ENCODE data around the gene AMPD2. TPM values are rescaled to one million over a fixed set of nuclear protein-coding genes. Genes with fewer than 3 reads are reported as not detected.

The AMPD2 gene
- total RNA-seq, 1 experiment from 2014 or later = 69.9 TPM

- Histone ChIP-seq H3K4me1 (ENCODE audit: control insufficient read depth in 1 of 2, insufficient read depth in 2 of 2, low read length in 2 of 2) (peaks cover 2 to 20% of the 10 kb centered on the region in 2 experiments), H3K27me3 (ENCODE audit: insufficient read depth, low read length) (no peaks in the 10 kb centered on the region), H3K4me2 (ENCODE audit: low read length) (no peak overlapping the region), H3K36me3 (ENCODE audit: control insufficient read depth in 1 of 2, insufficient read depth in 2 of 2, low read length in 2 of 2) (no peaks in the 10 kb centered on the region), H3K4me3 (replicated peaks in 1 of 2; ENCODE audit: low read depth in 1 of 2, low read length in 2 of 2) (no peak overlapping the region), H3K9me2 (ENCODE audit: insufficient read depth) (no peaks in the 10 kb centered on the region), H4K20me1 (ENCODE audit: insufficient read depth) (no peaks in the 10 kb centered on the region), H3K9me3 (ENCODE audit: control insufficient read depth in 1 of 2, insufficient read depth in 1 of 2, low read depth in 1 of 2, low read length in 2 of 2) (no peaks in the 10 kb centered on the region), H3K27ac (ENCODE audit: low read depth, low read length) (no peak overlapping the region), H3K9ac (ENCODE audit: low read length) (no peak overlapping the region), H2AFZ (ENCODE audit: low read depth, low read length, poor library complexity, severe bottlenecking) (no peak overlapping the region), H3K79me2 (ENCODE audit: insufficient read depth, low read length) (no peaks in the 10 kb centered on the region)
- intact Hi-C loops (cut with micrococcal nuclease) = no loop called here
- ATAC-seq = no peak
- TF ChIP-seq ZFX (IDR thresholded peaks at IDR 0.05) = no peak
- TF ChIP-seq, protein P1, sequence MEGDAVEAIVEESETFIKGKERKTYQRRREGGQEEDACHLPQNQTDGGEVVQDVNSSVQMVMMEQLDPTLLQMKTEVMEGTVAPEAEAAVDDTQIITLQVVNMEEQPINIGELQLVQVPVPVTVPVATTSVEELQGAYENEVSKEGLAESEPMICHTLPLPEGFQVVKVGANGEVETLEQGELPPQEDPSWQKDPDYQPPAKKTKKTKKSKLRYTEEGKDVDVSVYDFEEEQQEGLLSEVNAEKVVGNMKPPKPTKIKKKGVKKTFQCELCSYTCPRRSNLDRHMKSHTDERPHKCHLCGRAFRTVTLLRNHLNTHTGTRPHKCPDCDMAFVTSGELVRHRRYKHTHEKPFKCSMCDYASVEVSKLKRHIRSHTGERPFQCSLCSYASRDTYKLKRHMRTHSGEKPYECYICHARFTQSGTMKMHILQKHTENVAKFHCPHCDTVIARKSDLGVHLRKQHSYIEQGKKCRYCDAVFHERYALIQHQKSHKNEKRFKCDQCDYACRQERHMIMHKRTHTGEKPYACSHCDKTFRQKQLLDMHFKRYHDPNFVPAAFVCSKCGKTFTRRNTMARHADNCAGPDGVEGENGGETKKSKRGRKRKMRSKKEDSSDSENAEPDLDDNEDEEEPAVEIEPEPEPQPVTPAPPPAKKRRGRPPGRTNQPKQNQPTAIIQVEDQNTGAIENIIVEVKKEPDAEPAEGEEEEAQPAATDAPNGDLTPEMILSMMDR (IDR thresholded peaks at IDR 0.05 in 2 of 3, conservative IDR thresholded peaks at IDR 0.05 in 1 of 3; ENCODE audit: borderline replicate concordance in 1 of 3, insufficient read depth in 1 of 3, low read depth in 2 of 3, low read length in 2 of 3) = no peak
- no peak for TF ChIP-seq EZH2phosphoT487 (IDR thresholded peaks at IDR 0.05; ENCODE audit: borderline replicate concordance)
- TF ChIP-seq SIN3A (IDR thresholded peaks at IDR 0.05; ENCODE audit: low read depth) = no peak
- TF ChIP-seq EZH2 (IDR thresholded peaks at IDR 0.05) = no peak
- no peak for TF ChIP-seq FOSL1 (IDR thresholded peaks at IDR 0.05; ENCODE audit: low read depth)
- no peak for TF ChIP-seq CEBPB (IDR thresholded peaks at IDR 0.05; ENCODE audit: low read depth)
- TF ChIP-seq ZNF274 (IDR thresholded peaks at IDR 0.05; ENCODE audit: low read depth, low read length) = no peak
- TF ChIP-seq TCF7L2 (IDR thresholded peaks at IDR 0.05; ENCODE audit: borderline replicate concordance, extremely low read depth, insufficient read depth, insufficient read length) = no peak
- TF ChIP-seq ELF1 (IDR thresholded peaks at IDR 0.05; ENCODE audit: borderline replicate concordance, low read depth) = no peak
- no peak for TF ChIP-seq SRF (IDR thresholded peaks at IDR 0.05; ENCODE audit: low read depth)
- TF ChIP-seq JUND (IDR thresholded peaks at IDR 0.05) = no peak
- TF ChIP-seq RAD21 (IDR thresholded peaks at IDR 0.05; ENCODE audit: low read depth) = no peak
- no peak for TF ChIP-seq EGR1 (IDR thresholded peaks at IDR 0.05; ENCODE audit: low read depth)
- no peak for TF ChIP-seq CBX3 (IDR thresholded peaks at IDR 0.05; ENCODE audit: low read depth)
- no peak for TF ChIP-seq POLR2AphosphoS5 (IDR thresholded peaks at IDR 0.05; ENCODE audit: low read depth, low read length)
- TF ChIP-seq, protein P2, sequence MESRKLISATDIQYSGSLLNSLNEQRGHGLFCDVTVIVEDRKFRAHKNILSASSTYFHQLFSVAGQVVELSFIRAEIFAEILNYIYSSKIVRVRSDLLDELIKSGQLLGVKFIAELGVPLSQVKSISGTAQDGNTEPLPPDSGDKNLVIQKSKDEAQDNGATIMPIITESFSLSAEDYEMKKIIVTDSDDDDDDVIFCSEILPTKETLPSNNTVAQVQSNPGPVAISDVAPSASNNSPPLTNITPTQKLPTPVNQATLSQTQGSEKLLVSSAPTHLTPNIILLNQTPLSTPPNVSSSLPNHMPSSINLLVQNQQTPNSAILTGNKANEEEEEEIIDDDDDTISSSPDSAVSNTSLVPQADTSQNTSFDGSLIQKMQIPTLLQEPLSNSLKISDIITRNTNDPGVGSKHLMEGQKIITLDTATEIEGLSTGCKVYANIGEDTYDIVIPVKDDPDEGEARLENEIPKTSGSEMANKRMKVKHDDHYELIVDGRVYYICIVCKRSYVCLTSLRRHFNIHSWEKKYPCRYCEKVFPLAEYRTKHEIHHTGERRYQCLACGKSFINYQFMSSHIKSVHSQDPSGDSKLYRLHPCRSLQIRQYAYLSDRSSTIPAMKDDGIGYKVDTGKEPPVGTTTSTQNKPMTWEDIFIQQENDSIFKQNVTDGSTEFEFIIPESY (IDR thresholded peaks at IDR 0.05; ENCODE audit: extremely low read depth, insufficient replicate concordance, low read length) = no peak
- no peak for TF ChIP-seq POLR2A (IDR thresholded peaks at IDR 0.05; ENCODE audit: borderline replicate concordance, extremely low read depth, insufficient read depth, insufficient read length)
- no peak for DNase-seq (ENCODE audit: low read depth, low spot score)
- BruUV-seq (replicated peaks) = no TSS peak
- ChIA-PET CTCF (no interaction called here), RAD21 (ENCODE audit: low non-redundant PET in 1 of 2, low total read pairs in 2 of 2, uncharacterized antibody in 2 of 2, unreplicated experiment in 2 of 2) (no interaction called here), POLR2A (no interaction called here)
Measured at GRCh38 chr1:109644670-109645069, 25.0 kb downstream of the AMPD2 start.
